ENCODE results near the gene LIN37. TPM values are rescaled to one million over a fixed set of nuclear protein-coding genes. Genes with fewer than 3 reads are reported as not detected.

Gene LIN37
- total and polyA plus RNA-seq, 9 of the 15 experiments (the other 6 are each of a cell fraction or from before 2014, with no cell fraction given) = 1.2 to 12.5 (median 8.6) TPM

- TF ChIP-seq NCOA2 (IDR thresholded peaks at IDR 0.05; ENCODE audit: partially characterized antibody in 2 of 2) (no peak), PHF8 (IDR thresholded peaks at IDR 0.05; ENCODE audit: borderline replicate concordance, low read length) (peak; percentile 66; the same call in 1 of the 2 replicates), RERE (CRISPR knock-in tag; IDR thresholded peaks at IDR 0.05; ENCODE audit: borderline replicate concordance) (no peak), MXI1 (IDR thresholded peaks at IDR 0.05; ENCODE audit: low read depth, low read length) (no peak), SRSF9 (IDR thresholded peaks at IDR 0.05; ENCODE audit: borderline replicate concordance, low read depth, low read length) (no peak), PRDM10 (IDR thresholded peaks at IDR 0.05; ENCODE audit: partially characterized antibody) (peak; percentile 72), RREB1 (CRISPR knock-in tag; IDR thresholded peaks at IDR 0.05) (0 out of 2 replicates have a peak, but pooled peaks have one; percentile 62)
Measured at GRCh38 chr19:35716801-35717664, 31.3 kb upstream of the LIN37 start (continued).

Data from K562 (cell line).